GM19328 (cell line): ENCODE measurements around the gene P2RX3.

Experiments used
- ATAC-seq: cut with Tn5 transposase; IDR thresholded peaks from one replicate; pipeline ENCODE4 v1.9.1; 2021; ENCODE audit warnings: mild to moderate bottlenecking, moderate library complexity; ENCODE audit not compliant: unreplicated experiment

The P2RX3 gene

DNA sequence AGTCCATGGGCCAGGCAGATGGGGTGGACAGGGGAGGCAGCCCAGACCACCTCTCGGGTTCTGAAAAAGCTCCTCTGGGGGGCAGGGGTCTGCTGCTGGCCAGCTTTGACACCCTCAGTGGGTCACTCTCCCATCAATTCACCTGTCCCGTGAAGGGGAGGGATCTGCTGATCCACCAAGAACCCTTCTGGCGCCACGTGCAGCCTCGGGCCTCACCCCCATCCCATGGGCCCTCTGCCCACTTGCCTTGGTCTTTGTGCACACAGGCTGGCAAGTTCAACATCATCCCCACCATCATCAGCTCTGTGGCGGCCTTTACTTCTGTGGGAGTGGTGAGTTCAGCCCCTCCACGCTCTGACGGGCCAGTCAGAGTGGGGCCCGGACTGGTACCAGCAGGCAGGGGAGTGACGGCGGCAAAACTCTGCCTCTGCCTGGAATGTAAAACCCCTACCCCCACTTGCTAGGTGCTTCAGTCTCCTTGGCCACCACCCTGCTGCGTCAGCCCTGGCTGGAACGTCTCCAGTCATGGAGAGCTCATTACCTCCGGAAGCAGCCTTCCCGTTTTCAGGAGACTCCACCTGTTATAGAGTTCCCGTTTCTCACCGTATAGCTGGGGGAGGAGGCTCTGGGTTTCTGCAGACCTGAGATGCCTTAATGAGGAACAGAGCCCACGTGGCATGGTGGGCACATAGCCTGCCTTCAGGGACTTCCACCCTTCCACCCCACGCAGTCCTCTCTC, 30.1 kb downstream of the P2RX3 start:
- no peak for ATAC-seq

DNA sequence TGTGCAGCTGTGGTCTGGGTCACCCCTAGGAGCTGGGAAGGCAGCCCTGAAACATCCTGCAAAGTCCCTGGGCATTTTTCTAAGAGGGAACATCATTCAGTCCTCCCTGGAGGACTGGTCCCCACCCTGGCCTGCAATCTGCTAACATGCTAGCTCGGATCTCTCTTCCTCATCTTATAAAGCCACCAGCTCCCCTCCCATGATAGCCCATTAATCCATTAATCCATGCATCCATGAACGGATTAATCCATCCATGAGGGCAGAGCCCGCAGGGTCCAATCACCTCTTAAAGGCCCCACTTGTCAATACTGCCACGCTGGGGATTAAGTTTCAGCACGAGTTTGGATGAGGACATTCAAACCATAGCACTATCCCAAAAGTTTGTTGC, 30.7 kb downstream of the P2RX3 start:
- no peak for ATAC-seq

DNA sequence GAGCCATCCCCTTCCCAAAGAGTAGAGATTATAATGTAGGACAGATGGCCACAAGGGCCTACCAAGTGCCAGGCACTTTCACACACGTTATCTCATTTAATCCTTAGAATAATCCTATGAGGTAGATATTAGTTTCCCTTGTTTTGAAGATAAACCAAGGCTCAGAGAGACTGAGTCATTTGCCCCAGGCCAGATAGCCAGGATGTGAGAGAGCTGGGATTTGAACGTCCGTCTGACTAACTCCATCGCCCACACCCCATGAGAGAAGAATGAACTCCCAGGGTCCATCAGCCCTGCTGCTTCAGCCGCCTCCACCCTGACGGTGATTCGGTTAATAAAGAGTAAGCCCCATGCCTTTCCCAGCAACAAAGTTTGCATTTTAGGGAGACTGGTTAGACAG, 32.1 kb downstream of the P2RX3 start:
- ATAC-seq, result no peak

DNA sequence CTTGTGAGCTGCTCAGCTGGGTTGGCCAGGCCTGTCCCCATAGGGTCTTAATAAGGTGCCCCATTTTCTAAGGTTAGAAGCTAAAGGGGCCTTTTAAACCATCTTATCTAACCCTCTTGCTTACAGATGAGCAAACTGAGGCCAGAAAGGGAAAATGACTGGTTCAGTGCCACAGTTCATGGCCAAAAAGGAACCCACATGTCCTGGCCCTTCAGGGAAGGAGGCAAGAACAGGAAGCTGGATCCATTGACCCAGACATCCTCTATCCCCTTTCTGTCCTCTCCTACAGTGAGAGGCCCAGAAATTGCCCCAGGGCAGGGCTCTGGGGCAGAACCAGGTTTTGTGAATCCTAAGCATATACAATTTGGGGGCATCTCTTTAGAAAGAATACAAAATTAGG, 32.8 kb downstream of the P2RX3 start:
- ATAC-seq, result no peak

DNA sequence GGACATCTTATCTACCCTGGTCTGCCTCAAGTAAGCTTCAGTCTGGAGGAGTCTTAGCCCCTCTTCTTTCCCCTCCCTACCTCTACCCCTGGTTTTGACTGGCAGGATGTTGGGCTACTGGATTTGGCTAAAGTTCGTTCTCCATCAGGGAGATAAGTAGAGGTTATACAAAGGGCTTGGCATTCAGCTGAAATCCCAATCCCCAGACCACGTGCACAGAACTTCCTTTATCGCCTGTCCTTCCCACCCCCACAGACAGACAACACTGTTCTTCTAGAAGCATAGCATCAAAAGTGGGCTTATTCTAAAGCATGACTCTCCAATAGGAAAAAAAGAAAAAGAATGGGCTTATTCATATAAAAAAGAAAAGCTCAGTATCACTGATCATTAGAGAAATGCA, 35.0 kb downstream of the P2RX3 start:
- ATAC-seq, result no peak

DNA sequence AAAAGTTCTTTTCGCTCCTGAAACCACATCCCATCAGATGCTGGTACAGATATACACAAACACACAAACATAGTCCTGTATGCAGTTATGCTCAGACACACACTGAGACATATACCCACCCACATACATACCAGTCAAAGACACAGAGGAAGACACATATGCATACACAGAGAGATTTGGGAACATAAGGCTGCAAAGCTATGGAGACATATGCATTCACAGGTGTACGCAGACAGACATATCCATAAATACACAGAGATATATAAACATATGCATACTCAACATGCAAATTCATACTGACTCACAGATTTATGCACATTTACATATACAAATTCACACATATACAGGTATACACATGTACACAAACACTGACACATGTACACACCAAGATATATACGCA, 36.8 kb downstream of the P2RX3 start:
- ATAC-seq, result no peak

DNA sequence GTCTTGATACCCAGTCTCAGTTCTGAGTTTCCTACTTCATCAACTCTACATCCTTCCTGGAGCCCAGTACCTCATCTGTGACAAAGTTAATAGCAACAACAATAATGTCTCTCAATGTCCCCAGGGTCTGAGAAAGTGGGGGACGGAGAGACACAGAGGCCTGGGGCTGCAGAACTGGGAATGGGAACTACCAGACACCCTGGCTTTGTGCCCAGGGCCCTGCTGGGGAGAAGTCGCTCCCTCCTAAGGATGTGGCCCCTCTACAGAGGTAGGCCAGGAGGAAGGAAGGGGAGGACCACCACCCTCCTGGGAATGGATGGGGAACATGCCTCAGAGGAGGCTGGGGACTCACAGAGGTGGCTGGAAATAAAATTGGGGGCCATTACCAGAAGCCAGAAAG, 37.3 kb downstream of the P2RX3 start:
- ATAC-seq, result no peak

DNA sequence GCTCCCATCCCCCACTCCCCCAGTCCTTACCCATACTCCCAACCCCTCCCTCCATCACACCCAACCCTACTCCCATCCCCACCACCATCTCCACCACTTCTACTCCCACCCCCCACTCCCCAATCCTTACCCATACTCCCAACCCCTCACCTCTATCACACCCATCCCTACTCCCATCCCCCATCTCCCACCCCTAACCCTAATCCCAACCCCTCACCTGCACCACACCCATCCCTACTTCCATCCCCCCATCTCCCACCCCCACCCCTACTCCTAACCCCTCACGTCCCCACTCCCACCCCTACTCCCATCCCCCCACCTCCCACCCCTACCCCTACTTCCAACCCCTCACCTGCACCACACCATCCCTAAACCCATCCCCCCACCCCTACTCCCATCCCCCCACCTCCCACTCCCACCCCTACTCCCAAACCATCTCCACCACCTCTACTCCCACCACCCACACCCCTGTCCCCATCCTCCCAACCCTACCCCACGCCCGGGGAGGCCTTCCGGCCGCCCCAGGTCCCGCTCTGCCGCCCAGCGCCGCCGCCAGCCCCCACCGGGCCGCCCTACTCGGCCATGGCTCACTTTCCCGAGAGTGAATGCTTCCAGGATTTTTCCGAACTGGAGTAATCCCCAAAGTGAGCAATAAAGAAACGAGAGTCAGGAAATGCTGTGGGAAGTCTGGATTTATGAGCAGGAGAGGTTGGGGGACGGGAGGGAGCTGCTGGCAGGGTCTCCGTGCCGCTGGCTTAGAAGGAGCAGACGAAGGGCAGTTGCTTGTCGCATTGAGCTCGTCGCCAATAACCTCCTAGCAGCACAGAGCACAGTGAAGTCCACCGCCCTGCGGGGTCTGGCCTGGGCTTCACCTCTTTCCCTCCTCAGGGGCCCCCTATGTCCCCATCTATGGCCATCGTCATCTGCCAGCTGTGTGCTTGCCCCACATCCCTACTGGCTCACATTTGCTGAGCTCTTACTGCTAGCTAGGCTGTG, 38.2 kb downstream of the P2RX3 start:
- ATAC-seq, result no peak

DNA sequence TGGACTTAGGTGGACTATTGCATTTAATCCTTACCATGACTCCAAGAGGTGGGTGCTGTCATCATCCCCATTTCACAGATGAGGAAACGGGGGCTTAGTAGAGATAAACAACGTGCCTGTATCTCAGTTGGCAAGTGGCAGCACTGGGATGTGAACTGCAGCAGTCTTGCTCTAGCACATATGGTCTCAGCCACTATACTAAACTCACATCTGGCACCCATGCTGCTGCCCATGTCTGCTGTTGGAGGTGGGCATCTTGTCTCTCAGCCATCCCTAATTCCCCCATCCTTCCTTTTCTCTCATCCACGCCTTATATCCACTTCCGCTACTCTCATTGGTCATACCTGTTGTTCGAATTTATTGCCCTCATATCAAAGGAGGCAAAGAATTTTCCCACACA, 39.0 kb downstream of the P2RX3 start:
- no peak for ATAC-seq

DNA sequence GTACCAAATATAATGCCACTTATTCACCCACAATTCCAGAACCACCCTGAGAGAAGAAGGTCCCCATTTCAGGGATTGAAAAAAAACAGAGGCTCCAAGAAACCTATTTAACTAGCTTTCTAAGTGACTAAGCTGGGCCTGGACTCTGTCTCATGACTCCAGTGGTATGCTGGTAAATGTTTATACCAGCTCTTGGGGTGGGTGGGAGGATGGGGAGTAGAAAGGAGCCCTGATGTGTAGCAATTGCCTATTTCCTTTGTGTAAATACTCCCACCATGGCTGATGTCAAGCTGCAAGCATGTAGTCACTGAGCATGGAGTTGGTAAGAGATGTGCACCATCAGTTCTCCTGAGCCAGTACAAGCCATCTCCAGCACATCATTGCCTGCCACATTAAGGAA, 40.0 kb downstream of the P2RX3 start:
- ATAC-seq, result no peak

DNA sequence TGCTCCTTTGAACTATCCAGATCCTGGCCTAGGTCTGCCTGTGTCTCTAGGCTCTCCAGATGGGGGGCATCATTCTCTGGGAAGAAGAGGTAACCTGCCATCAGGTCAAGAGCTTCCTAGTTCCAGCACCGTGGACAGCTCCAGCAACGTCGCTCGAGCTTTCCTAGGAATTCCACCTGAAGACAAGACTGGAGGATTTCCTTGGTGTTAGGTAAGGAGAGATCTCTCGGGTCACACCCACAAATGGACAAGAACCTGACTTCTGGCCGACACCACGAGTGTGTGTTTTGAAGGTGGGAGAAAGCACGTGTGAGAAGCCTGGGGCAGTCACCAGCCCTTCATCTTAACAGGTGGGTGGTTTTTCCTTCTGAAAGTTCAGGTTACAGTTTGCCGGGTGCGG, 41.6 kb downstream of the P2RX3 start:
- no peak for ATAC-seq

DNA sequence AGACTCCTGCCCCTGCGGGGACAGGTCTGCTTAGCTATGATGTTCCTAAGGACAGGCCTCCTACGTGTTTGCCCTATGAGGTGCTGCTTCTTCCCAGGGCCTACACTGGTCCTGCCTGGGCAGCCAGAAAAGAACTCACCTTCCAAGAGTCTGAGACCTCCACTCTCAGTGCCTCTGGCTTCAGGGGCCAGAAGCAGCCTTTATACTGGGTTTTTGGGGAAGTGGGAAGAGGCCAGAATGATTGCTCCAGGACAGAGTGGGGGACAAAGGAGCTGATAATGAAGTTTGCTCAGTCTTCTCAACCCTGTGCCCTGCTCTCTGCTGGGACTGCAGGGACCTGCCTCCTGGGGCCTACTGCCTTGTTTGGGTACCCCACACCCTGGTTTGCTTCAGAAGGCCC, 42.8 kb downstream of the P2RX3 start, which contains the start of gene PRG3:
PRG3 (minus strand) TSS at position 176 of the 400 bp plus-strand sequence. CDS start 442 bp downstream, outside the sequence.
- no peak for ATAC-seq

DNA sequence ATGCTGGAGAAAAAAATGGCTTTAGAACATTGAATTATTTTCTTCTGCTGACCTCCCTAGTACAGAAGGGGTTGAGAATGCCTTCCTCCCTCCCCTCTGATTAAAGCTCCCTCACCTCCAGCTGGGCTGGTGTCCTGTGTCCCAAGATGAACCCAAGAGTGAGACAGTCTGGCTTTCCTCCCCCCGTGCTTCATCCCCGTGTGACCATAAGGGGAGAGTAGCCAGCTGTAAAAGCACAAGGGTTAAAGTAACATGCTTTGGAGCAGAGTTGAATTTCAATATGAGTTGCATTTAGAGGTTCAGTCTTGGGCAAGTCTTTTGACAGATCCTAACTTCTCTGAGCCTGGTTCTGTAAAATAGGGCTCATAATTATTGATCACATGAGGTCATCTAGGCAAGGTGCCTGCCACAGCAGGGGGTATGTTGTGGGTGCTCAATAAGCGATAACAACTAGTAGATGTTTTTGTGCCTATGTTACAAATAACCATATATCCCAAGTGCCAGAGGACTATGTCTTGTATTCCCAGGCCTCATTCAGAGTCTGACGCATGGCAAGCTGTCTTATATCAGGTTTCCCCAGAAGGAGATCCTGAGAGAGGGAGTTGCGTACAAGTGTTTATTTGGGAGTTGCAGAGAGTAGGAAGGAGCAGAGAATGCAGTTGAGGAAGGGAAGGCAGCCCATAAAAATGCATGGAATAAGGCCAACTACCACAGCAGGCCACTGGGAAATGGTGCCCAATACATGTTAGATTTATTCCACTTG, 48.2 kb downstream of the P2RX3 start:
- no peak for ATAC-seq

DNA sequence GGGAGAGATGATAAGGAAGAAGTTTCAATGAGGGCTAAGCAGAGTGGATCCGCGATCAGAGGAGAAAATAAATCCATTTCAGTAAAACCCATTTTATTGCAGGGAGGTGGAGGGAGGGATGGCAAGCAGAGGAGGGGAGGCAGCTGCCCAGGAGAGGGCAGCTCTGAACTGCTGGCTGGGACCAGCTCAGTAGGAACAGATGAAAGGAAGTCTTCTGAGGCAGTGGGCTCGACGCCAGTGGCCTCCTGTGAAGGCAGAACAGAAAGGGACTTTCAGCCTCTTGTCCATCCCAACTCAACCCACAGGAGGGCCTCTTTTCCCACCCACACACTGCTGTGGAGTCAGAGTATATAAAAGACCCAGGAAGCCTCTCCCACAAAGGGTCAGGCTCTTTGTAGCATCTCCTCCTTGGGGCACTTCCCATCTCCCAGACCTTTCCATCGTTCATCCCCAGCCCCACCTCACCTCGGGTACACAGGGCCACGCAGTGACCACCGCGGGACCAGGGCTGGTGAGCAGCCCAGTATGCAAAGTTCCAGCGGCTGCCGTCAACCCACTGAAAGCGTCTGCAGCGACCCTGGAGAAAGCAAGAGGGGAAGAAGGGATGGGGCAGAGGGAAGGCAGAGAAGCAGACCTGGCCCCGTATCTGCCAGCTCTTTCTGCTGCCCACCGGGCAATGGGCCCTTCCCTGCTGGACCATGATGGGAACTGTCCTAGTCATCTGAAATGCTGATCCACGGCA, 49.3 kb downstream of the P2RX3 start:
- ATAC-seq, result no peak

DNA sequence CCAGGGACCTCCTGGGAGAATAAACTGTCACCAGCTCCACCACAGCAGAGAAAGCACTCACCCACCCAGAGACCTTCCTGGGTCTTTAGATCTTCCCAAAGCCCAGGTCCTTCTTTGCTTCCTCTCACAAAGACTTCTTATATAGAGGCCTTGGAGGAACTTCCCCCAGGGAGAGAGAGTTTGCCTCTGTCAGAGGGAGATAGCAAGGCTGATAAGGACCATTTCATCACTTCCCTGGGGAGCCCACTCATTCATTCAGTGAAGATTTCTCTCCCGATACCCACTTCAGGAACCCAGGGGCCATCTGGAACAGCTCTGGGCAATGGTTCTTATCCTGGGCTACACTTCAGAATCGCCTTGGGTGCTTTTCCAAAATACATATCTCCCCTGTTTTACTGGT, 52.4 kb downstream of the P2RX3 start, which contains the start of gene PRG2:
PRG2 (minus strand) TSS at position 116 of the 400 bp plus-strand sequence. CDS start 706 bp downstream, outside the sequence.
- ATAC-seq, result no peak

DNA sequence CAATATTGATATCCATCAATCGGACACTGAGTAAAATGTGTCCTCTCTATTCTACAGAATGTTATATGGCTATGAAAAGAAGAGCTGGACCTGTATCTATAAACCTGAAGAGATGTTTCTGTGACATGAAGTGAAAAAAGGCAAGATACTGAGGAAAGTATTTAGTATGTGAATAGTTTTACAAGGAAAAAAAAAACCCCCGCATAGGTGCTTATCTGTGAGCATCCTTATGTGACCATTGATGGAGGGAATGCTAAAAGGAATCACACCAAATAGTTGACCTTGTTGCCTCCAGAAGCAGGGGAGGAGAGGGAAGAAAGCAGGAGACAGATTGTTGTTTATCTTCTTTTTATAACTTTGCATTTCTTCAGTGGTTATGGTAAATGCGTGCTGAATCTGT, 53.0 kb downstream of the P2RX3 start:
- no peak for ATAC-seq

DNA sequence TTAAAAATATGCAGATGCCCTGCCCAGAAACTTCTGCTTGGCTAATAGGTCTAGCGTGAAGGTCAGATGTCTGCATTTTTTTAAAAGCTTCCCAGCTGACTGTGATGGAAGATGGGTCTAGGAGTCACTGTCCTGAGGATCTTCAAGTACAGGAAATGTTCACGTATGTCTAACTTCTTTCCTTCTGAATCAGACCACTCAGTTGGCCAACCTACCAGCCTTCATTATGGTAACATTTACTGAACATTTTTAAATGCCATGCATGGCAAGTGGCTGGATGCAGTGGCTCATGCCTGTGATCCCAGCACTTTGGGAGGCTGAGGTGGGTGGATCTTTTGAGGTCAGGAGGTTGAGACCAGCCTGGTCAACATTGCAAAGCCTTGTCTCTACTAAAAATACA, 53.4 kb downstream of the P2RX3 start:
- no peak for ATAC-seq

DNA sequence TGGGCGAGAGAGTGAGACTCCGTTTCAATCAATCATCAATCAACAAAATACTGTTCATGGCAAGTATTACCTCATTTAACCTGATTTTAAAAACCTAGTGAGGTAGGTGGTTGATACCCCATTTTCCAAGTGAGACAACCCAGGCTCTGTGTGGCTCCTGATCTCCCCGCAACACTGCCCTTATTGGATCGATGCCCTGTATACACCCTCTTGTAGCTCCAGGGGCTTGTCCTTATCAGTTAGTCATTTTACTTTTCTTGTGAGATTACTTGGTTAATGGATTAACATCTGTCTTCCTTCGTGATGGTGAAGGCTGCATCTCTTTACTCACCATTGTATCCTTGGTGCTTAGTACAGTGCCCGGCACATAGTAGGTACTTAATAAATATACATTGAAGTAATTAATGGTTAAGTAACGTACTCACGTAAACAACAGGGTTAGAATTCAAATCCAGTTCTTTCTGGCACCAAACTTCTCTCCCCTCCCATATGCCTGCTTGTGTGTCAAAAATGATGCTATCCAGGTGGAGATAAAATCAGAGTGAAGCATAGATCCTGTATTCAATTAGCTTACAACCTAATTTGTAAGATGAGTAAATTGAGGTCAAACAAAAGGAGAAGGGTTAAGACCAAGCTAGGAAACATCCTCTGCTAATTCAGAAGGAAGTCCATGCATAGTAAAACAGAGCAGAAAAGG, 54.1 kb downstream of the P2RX3 start:
- no peak for ATAC-seq

DNA sequence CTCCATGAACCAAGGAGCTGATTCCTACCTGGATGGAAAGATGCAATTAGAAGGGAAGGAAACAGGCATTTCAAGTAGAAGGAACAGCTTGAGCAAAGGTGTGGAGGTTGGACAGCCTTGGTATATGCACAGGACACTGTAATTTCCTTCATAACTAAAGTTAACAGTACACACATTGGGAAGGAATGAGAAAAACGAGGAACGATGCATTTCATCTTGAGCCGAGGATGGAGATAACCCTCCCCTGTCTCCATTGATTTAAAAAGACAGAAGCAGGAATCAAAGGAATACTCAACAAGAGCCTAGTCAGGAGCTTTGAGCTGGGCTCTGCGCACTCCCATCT, 54.6 kb downstream of the P2RX3 start:
- no peak for ATAC-seq
